Adipocyte (in vitro differentiated cells): ENCODE results near the gene CHRNA9.

Source experiments
- DNase-seq: peaks from one replicate; pipeline ENCODE4 v3.0.0-alpha.2; 2015; ENCODE audit warnings: low read depth
- H3K27me3 ChIP-seq: replicated peaks from 2 replicates; pipeline ENCODE4 v1.7.0; 2013; ENCODE audit warnings: mild to moderate bottlenecking, low read length, moderate library complexity; ENCODE audit not compliant: control insufficient read depth, insufficient read depth
- H3K36me3 ChIP-seq: 2 replicates; pipeline ENCODE4 v1.7.0; 2013; ENCODE audit warnings: low read length, mild to moderate bottlenecking, moderate library complexity; ENCODE audit not compliant: control insufficient read depth, insufficient read depth, severe bottlenecking
- H3K4me1 ChIP-seq: 2 replicates; pipeline ENCODE4 v1.7.0; 2013; ENCODE audit warnings: mild to moderate bottlenecking, low read length, moderate library complexity; ENCODE audit not compliant: control insufficient read depth, insufficient read depth
- H3K4me3 ChIP-seq: 2 replicates; pipeline ENCODE4 v1.7.0; 2013; ENCODE audit warnings: mild to moderate bottlenecking, low read length, moderate library complexity
- H3K9ac ChIP-seq: 2 replicates; pipeline ENCODE4 v1.7.0; 2013; ENCODE audit warnings: mild to moderate bottlenecking, low read length, moderate library complexity
- H3K9me3 ChIP-seq: 2 replicates; pipeline ENCODE4 v1.7.0; 2013; ENCODE audit warnings: mild to moderate bottlenecking, low read length, moderate library complexity; ENCODE audit not compliant: control insufficient read depth

The CHRNA9 gene

DNA sequence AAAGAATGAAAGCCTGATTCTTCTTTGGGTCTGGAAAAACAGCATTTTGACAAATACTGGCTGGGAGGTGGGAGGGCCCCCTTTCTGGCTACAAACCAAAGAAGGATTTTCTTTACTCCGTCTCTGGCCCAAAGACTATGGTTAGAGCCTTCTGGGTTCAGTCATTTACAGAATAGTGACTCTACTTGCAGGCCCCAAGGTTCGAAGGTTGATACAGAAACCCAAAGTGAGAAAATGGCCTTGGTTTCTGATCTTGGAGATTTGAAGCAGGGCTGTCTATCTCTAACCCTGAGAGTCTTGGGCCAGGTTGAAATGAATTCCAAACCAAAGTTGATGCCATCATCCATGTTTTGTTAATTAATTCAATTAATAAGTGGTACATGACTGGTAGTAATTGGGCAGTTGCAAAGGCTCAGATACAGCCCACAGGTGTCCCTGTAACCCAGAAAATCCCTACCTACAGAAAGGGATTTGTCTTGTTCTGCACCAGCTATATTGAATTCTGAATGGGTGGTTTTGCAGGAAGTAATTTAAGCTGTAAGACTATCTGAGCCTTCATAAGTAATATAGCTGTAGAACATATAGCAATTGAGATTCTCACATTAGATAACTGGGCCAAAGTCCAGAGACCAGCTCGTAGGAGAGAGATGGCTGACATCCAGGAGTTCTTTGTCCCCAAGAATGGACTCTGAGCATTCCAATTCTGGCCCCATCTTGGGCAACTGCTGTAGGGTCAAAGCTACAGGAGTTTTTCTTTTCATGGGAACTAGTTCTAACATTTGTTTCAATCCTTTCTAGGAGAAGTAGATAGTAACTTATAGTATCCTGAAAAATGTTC is 34.5 kb downstream of the CHRNA9 start:
- peak; percentile 25 for DNase-seq
- Histone ChIP-seq H3K27me3 (peaks cover 8% of the 10 kb centered on the region), H3K9me3 (no peaks in the 10 kb centered on the region), H3K4me3 (no peak overlapping the region), H3K4me1 (peaks cover 11% of the 10 kb centered on the region), H3K36me3 (no peaks in the 10 kb centered on the region), H3K9ac (no peak overlapping the region)

DNA sequence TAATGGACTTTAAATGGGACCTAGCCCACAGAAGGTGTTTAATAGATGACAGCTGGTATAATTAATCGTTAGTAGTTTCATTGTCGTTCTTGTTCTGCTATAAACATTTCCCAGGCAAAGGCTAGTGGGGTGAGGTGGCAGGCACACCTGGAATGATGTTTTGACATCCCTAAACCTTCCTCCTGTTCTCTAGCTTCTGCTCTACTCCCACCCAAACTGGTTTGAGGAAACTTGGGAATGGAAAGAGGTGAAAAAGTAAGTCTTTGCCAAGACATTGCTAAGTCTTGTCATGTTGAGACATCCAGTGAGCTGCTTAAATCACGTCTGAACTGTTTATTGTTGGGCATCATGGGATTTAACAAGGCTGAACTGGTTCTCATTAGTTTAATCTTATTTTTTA is 37.5 kb downstream of the CHRNA9 start:
- peaks cover 8% of the 10 kb centered on the region for H3K27me3 ChIP-seq
- peaks cover 11% of the 10 kb centered on the region for H3K4me1 ChIP-seq
- no peaks in the 10 kb centered on the region for H3K36me3 ChIP-seq
- H3K9me3 ChIP-seq: no peaks in the 10 kb centered on the region
- no peak for DNase-seq
- no peak overlapping the region for H3K4me3 ChIP-seq
- H3K9ac ChIP-seq: no peak overlapping the region

- H3K9ac ChIP-seq: no peak overlapping the region
- no peaks in the 10 kb centered on the region for H3K36me3 ChIP-seq
- H3K9me3 ChIP-seq: no peaks in the 10 kb centered on the region
- H3K27me3 ChIP-seq: peaks cover 8% of the 10 kb centered on the region
- no peak for DNase-seq
- no peak overlapping the region for H3K4me3 ChIP-seq
- H3K4me1 ChIP-seq: peaks cover 11% of the 10 kb centered on the region
Measured at GRCh38 chr4:40373636-40374035, 38.5 kb downstream of the CHRNA9 start.

GRCh38 chr4:40375095-40375494 is 40.0 kb downstream of the CHRNA9 start:
- Histone ChIP-seq H3K9me3 (no peaks in the 10 kb centered on the region), H3K27me3 (peaks cover 8% of the 10 kb centered on the region), H3K9ac (no peak overlapping the region), H3K4me3 (no peak overlapping the region), H3K4me1 (peaks cover 7% of the 10 kb centered on the region), H3K36me3 (no peaks in the 10 kb centered on the region)
- no peak for DNase-seq

DNA sequence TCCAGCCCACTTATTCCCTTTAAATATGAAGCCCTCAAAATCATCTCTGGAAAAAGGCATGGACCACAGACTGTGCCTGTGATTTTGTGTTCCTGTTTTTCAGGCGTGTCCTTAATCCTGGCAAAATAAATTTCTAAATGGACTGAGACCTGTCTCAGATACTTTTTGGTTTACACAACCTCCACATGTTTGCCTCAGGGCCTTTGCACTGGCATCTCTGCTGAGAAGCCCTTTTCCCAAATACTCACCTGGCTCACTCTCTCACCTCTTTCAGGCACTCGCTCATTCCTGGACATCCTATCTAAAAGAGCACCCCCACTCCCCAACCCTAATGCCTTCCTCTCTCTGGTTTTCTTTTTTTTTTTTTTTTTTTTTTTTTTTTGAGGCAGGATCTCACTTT is 40.5 kb downstream of the CHRNA9 start:
- Histone ChIP-seq H3K27me3 (peaks cover 8% of the 10 kb centered on the region), H3K9me3 (no peaks in the 10 kb centered on the region), H3K9ac (no peak overlapping the region), H3K4me3 (no peak overlapping the region), H3K36me3 (no peaks in the 10 kb centered on the region), H3K4me1 (peaks cover 7% of the 10 kb centered on the region)
- no peak for DNase-seq

GRCh38 chr4:40377512-40378365 is 42.6 kb downstream of the CHRNA9 start:
- Histone ChIP-seq H3K36me3 (no peaks in the 10 kb centered on the region), H3K9ac (no peak overlapping the region), H3K4me3 (no peak overlapping the region), H3K4me1 (peaks cover 7% of the 10 kb centered on the region), H3K9me3 (no peaks in the 10 kb centered on the region), H3K27me3 (no peaks in the 10 kb centered on the region)
- peak; percentile 9 for DNase-seq

GRCh38 chr4:40378619-40379018 is 43.5 kb downstream of the CHRNA9 start:
- no peak for DNase-seq
- Histone ChIP-seq H3K4me3 (no peak overlapping the region), H3K9ac (no peak overlapping the region), H3K36me3 (no peaks in the 10 kb centered on the region), H3K4me1 (peaks cover 4% of the 10 kb centered on the region), H3K27me3 (no peaks in the 10 kb centered on the region), H3K9me3 (no peaks in the 10 kb centered on the region)

- no peaks in the 10 kb centered on the region for H3K4me1 ChIP-seq
- no peak overlapping the region for H3K4me3 ChIP-seq
- H3K9me3 ChIP-seq: no peaks in the 10 kb centered on the region
- DNase-seq: no peak
- H3K9ac ChIP-seq: no peak overlapping the region
- no peaks in the 10 kb centered on the region for H3K27me3 ChIP-seq
- H3K36me3 ChIP-seq: no peaks in the 10 kb centered on the region
Measured at GRCh38 chr4:40379248-40379647, 44.1 kb downstream of the CHRNA9 start.

DNA sequence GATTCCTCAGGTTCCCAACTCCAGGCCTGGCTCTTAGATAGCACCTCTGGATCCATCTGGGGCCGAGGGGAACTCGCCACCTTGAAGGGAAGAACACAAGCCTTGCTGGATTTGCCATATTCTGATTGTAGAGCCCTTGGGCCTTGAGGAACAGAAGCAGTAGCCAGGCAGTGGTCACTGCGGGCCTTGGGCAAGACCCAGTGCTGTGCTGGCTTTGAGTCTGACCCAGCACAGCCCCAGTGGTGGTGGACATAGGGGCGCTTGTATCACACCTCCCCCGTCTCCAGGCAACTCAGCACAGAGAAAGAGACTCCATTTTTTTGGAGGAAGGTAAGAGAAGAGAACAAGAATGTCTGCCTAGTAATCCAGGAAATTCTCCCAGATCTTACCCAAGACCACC is 45.5 kb downstream of the CHRNA9 start:
- Histone ChIP-seq H3K27me3 (peaks cover 6% of the 10 kb centered on the region), H3K9ac (no peak overlapping the region), H3K4me3 (no peak overlapping the region), H3K9me3 (no peaks in the 10 kb centered on the region), H3K36me3 (no peaks in the 10 kb centered on the region), H3K4me1 (no peaks in the 10 kb centered on the region)
- DNase-seq: no peak

GRCh38 chr4:40388239-40388638 is 53.1 kb downstream of the CHRNA9 start:
- Histone ChIP-seq H3K27me3 (peaks cover 17% of the 10 kb centered on the region), H3K36me3 (no peaks in the 10 kb centered on the region), H3K9ac (no peak overlapping the region), H3K9me3 (no peaks in the 10 kb centered on the region), H3K4me1 (no peaks in the 10 kb centered on the region), H3K4me3 (no peak overlapping the region)
- no peak for DNase-seq

GRCh38 chr4:40389986-40390385 is 54.9 kb downstream of the CHRNA9 start:
- H3K4me1 ChIP-seq: no peaks in the 10 kb centered on the region
- peaks cover 22% of the 10 kb centered on the region for H3K27me3 ChIP-seq
- H3K36me3 ChIP-seq: no peaks in the 10 kb centered on the region
- H3K4me3 ChIP-seq: no peak overlapping the region
- no peak overlapping the region for H3K9ac ChIP-seq
- H3K9me3 ChIP-seq: no peaks in the 10 kb centered on the region
- no peak for DNase-seq
